Skeletal muscle tissue (tissue), 4 donors: ENCODE data around the gene ZSWIM5. TPM values are rescaled to one million over a fixed set of nuclear protein-coding genes. Genes with fewer than 3 reads are reported as not detected.
"Not testable (repeated sequence)": the region's sequence is repeated elsewhere in the genome, so short reads cannot be mapped to it uniquely, and the experiment has no call there.

Experiments used
- H3K27ac ChIP-seq: one replicate; pipeline ENCODE4 v1.7.0; 2013; ENCODE audit warnings: mild to moderate bottlenecking, low read depth, low read length, inconsistent platforms
- H3K27me3 ChIP-seq, 3 donors: one replicate each; pipeline ENCODE4 v1.7.0; 2013; ENCODE audit warnings: low read length in 3 of 3; ENCODE audit not compliant: control insufficient read depth in 3 of 3, insufficient read depth in 3 of 3
- H3K36me3 ChIP-seq, 3 donors: one replicate each; pipeline ENCODE4 v1.7.0; 2013; ENCODE audit warnings: low read length in 3 of 3; ENCODE audit not compliant: control insufficient read depth in 3 of 3, insufficient read depth in 3 of 3
- H3K4me1 ChIP-seq, 3 donors: one replicate each; pipeline ENCODE4 v1.7.0; 2013; ENCODE audit warnings: low read length in 3 of 3, mild to moderate bottlenecking in 3 of 3; ENCODE audit not compliant: control insufficient read depth in 3 of 3, insufficient read depth in 3 of 3
- H3K4me3 ChIP-seq, 3 donors: one replicate each; pipeline ENCODE4 v1.7.0; 2013; ENCODE audit warnings: low read length in 3 of 3
- H3K9ac ChIP-seq, 3 donors: one replicate each; pipeline ENCODE4 v1.7.0; 2013; ENCODE audit warnings: low read length in 3 of 3, mild to moderate bottlenecking in 3 of 3, moderate library complexity in 2 of 3, low read depth in 1 of 3
- H3K9me3 ChIP-seq, 3 donors: one replicate each; pipeline ENCODE4 v1.7.0; 2013; ENCODE audit warnings: low read length in 3 of 3; ENCODE audit not compliant: control insufficient read depth in 3 of 3
- total RNA-seq: library from RNA; depleted of rRNA; stranded (reverse); fragments of >200 nt; gene quantifications from one replicate; pipeline ENCODE4 v1.2.3, GENCODE V29; 2014
- donor health status: Osteomylitis.

Gene ZSWIM5
- total RNA-seq, 1 donor from 2014 or later = 0.52 TPM

DNA sequence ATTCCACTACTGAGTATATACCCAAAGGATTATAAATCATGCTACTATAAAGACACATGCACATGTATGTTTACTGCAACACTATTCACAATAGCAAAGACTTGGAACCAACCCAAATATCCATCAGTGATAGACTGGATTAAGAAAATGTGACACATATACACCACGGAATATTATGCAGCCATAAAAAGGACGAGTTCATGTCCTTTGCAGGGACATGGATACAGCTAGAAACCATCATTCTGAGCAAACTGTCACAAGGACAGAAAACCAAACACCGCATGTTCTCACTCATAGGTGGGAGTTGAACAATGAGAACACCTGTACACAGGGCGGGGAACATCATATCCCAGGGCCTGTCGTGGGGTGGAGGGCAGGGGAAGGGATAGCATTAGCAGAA lies 104.9 kb downstream of the ZSWIM5 start:
- H3K27ac ChIP-seq, H3K4me1 ChIP-seq, H3K9me3 ChIP-seq, H3K4me3 ChIP-seq, H3K9ac ChIP-seq, H3K27me3 ChIP-seq, H3K36me3 ChIP-seq: not testable (repeated sequence)

- Histone ChIP-seq H3K27ac (no peak overlapping the region), H3K36me3 (no peaks in the 10 kb centered on the region), H3K4me1 (no peaks in the 10 kb centered on the region), H3K27me3 (no peaks in the 10 kb centered on the region), H3K9me3 (no peaks in the 10 kb centered on the region), H3K9ac (no peak overlapping the region), H3K4me3 (no peak overlapping the region)
These were observed 108.5 kb downstream of the ZSWIM5 start for GRCh38 chr1:45097944-45098343.

GRCh38 chr1:45097079-45097478 lies 109.3 kb downstream of the ZSWIM5 start:
- Histone ChIP-seq H3K27me3 (no peaks in the 10 kb centered on the region), H3K4me1 (no peaks in the 10 kb centered on the region), H3K9ac (no peak overlapping the region), H3K36me3 (no peaks in the 10 kb centered on the region), H3K27ac (no peak overlapping the region), H3K9me3 (no peaks in the 10 kb centered on the region), H3K4me3 (no peak overlapping the region)

DNA sequence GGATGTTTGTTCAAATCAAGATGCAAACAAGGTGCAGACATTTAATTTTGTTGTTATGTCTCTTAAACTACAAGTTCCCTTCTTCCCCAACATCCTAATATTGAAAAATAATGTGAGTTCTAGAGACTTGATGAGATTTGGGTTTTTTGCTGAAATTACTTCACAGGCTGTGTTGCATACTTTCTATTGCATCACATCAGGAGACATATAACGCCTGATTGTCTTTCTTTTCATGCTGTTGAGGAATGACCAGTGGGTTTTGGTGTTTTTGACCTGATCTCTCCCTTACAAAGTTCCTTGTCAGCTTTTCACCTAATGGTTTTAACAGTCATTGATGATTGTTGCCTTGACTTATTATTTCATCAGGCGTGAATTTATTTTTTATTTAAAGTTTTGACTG lies 111.0 kb downstream of the ZSWIM5 start:
- H3K4me1 ChIP-seq = no peaks in the 10 kb centered on the region

DNA sequence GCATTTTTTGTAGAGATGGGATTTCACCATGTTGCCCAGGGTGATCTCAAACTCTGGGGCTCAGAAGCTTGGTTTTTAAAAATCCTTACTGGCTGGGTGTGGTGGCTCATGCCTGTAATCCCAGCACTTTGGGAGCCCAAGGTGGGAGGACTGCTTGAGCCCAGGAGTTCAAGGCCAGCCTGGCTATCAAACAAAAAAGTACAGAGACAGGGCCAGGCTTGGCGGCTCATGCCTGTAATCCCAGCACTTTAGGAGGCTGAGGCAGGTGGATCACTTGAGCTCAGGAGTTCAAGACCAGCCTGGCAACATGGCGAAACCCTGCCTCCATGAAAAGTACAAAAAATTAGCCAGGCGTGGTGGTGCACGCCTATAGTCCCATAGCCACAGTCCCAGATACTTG lies 112.0 kb downstream of the ZSWIM5 start:
- H3K27me3 ChIP-seq, H3K36me3 ChIP-seq: not testable (repeated sequence)

More for the DNA sequence above, 111.0 kb downstream of the ZSWIM5 start:
- Histone ChIP-seq H3K9ac (no peak overlapping the region), H3K27ac (no peak overlapping the region), H3K36me3 (no peaks in the 10 kb centered on the region), H3K27me3 (no peaks in the 10 kb centered on the region), H3K9me3 (no peaks in the 10 kb centered on the region), H3K4me3 (no peak overlapping the region)

GRCh38 chr1:45093334-45093733 lies 113.1 kb downstream of the ZSWIM5 start:
- Histone ChIP-seq H3K36me3 (no peaks in the 10 kb centered on the region), H3K27me3 (no peaks in the 10 kb centered on the region), H3K9me3 (no peaks in the 10 kb centered on the region)

More for the DNA sequence above, 112.0 kb downstream of the ZSWIM5 start:
- not testable (repeated sequence) for H3K4me3 ChIP-seq, H3K9ac ChIP-seq, H3K9me3 ChIP-seq, H3K27ac ChIP-seq, H3K4me1 ChIP-seq

DNA sequence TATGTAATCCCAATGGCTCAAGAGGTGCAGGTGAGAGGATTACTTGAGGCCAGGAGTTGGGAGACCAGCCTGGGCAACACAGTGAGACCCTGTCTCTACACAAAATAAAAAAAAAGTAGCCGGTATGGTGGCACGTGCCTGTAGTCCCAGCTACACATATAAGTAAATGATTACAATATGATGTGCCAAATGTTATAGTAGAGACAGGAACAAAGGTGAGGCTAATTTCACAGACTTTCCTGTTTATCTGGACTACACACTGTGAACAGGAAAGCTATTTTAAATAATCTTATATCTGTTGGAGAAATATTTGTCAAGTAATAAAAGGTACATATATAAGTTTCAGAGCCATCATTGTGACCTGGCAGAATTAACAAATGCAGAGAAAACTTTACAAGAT lies 116.7 kb downstream of the ZSWIM5 start:
- no peaks in the 10 kb centered on the region for H3K27me3 ChIP-seq
- H3K9ac ChIP-seq = no peak overlapping the region
- H3K27ac ChIP-seq = no peak overlapping the region
- no peaks in the 10 kb centered on the region for H3K4me1 ChIP-seq
- no peaks in the 10 kb centered on the region for H3K9me3 ChIP-seq
- no peak overlapping the region for H3K4me3 ChIP-seq
- no peaks in the 10 kb centered on the region for H3K36me3 ChIP-seq

More at GRCh38 chr1:45093334-45093733, 113.1 kb downstream of the ZSWIM5 start:
- H3K4me1 ChIP-seq = no peaks in the 10 kb centered on the region
- H3K9ac ChIP-seq = no peak overlapping the region
- H3K27ac ChIP-seq = no peak overlapping the region
- H3K4me3 ChIP-seq = no peak overlapping the region

DNA sequence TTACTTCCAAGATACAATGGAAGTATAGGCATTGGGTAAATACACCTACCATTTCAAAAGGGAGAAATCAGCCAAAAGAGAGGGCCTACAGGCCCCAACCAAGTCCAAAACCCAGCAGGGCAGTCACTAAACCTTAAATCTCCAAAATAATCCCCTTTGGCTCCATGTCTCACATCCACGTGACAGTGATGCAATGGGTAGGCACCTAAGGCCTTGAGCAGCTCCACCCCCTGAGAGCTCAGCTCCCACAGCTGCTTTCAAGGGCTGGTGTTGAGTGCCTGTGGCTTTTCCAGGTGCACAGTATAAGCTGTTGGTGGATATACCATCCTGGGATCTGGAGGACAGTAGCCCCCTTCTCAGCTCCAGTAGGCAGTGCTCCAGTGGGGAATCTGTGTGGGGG lies 121.8 kb downstream of the ZSWIM5 start:
- Histone ChIP-seq H3K9ac (no peak overlapping the region), H3K36me3 (peaks cover 0 to 2% (median 0%) of the 10 kb centered on the region in 3 donors), H3K27ac (no peak overlapping the region), H3K4me1 (no peaks in the 10 kb centered on the region), H3K4me3 (no peak overlapping the region), H3K9me3 (no peaks in the 10 kb centered on the region), H3K27me3 (no peaks in the 10 kb centered on the region)

DNA sequence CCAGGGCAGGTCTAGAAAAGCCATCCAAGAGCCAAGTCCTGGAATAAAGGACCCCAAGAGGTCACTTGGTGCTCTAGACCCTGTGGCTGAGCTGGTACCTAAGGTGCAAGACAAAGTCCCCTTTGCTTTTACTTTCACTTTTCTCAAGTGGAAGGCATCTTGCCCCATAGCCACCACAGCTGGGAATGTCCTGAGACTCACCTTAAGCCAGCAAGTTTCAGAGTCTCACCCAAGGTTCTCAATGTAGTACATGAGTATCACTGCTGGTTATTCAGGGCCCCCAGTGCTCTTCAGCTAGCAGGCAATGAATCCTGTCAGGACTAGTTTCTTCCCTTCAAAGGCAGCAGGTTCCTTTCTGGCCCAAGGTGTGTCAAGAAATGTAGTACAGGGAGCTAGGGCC lies 126.9 kb downstream of the ZSWIM5 start:
- H3K36me3 ChIP-seq = peaks cover 0 to 2% (median 0%) of the 10 kb centered on the region in 3 donors
- H3K9me3 ChIP-seq = no peaks in the 10 kb centered on the region
- H3K4me1 ChIP-seq = no peaks in the 10 kb centered on the region
- no peaks in the 10 kb centered on the region for H3K27me3 ChIP-seq
- no peak overlapping the region for H3K9ac ChIP-seq
- H3K4me3 ChIP-seq = no peak overlapping the region
- H3K27ac ChIP-seq = no peak overlapping the region

DNA sequence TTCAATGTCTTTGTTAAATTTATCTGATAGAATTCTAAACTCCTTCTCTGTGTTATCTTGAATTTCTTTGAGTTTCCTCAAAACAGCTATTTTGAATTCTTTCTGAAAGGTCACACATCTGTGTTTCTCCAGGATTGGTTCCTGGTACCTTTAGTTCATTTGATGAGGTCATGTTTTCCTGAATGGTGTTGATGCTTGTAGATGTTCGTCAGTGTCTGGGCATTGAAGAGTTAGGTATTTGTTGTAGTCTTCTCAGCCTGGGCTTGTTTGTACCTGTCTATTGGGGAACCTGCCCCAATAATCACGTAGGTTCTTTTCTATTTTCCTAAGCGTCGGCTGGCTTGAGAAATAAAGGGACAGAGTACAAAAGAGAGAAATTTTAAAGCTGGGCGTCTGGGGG lies 129.4 kb downstream of the ZSWIM5 start:
- not testable (repeated sequence) for H3K36me3 ChIP-seq, H3K27ac ChIP-seq, H3K9me3 ChIP-seq, H3K4me1 ChIP-seq, H3K4me3 ChIP-seq, H3K9ac ChIP-seq, H3K27me3 ChIP-seq

DNA sequence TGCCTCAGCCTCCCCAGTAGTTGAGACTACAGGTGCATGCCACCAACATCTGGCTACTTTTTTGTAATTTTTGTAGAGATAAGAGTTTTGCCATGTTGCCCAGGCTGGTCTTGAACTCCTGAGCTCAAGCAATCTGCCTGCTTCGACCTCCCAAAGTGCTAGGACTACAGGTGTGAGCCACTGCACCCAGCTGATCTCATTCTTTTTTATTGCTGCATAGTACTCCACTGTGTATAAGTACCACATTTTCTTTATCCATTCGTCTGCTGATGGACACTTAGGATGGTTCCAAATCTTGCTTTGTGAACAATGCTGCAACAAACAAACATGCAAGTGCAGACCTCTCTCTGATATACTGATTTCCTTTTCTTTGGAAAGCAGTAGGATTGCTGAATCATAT lies 134.8 kb downstream of the ZSWIM5 start:
- H3K4me1 ChIP-seq = no peaks in the 10 kb centered on the region
- H3K36me3 ChIP-seq = no peaks in the 10 kb centered on the region
- H3K4me3 ChIP-seq = no peak overlapping the region
- no peaks in the 10 kb centered on the region for H3K27me3 ChIP-seq
- H3K27ac ChIP-seq = no peak overlapping the region
- H3K9ac ChIP-seq = no peak overlapping the region
- no peaks in the 10 kb centered on the region for H3K9me3 ChIP-seq
